Thoracic aorta (tissue), 2 donors: ENCODE results near the gene GNB1. TPM values are rescaled to one million over a fixed set of nuclear protein-coding genes. Genes with fewer than 3 reads are reported as not detected.
"Not testable (repeated sequence)": the region's sequence is repeated elsewhere in the genome, so short reads cannot be mapped to it uniquely, and the experiment has no call there.

Experiments used
- ATAC-seq: fragments of 150-250 bp; one replicate; pipeline ENCODE4 v1.8.0; 2017; ENCODE audit warnings: low read depth; ENCODE audit not compliant: insufficient number of reproducible peaks, low FRiP score
- DNase-seq: peaks from one replicate; pipeline ENCODE4 v3.0.0-alpha.2; 2020; ENCODE audit warnings: low spot score
- H3K27ac ChIP-seq, 2 donors: fragments of 200-600 bp; sonication (generic); 1 replicate in 1 of 2; 2 replicates in 1 of 2; pipeline ENCODE4 v1.5.1; 2016; ENCODE audit warnings: mild to moderate bottlenecking in 2 of 2, moderate library complexity in 2 of 2
- H3K27me3 ChIP-seq: fragments of 200-600 bp; sonication (generic); replicated peaks from 2 replicates; pipeline ENCODE4 v1.6.0; 2016; ENCODE audit warnings: mild to moderate bottlenecking; ENCODE audit not compliant: insufficient read depth
- H3K36me3 ChIP-seq: fragments of 200-600 bp; sonication (generic); one replicate; pipeline ENCODE4 v1.5.1; 2016
- H3K4me1 ChIP-seq, 2 donors: fragments of 200-600 bp; sonication (generic); 1 replicate in 1 of 2; 2 replicates in 1 of 2; pipeline versions ENCODE4 v1.5.1 to v1.6.0; 2016; ENCODE audit warnings: low read depth in 2 of 2, mild to moderate bottlenecking in 1 of 2; ENCODE audit not compliant: control insufficient read depth in 1 of 2
- H3K4me3 ChIP-seq: fragments of 200-600 bp; sonication (generic); 2 replicates; pipeline ENCODE4 v1.5.1; 2016; ENCODE audit warnings: mild to moderate bottlenecking
- H3K9me3 ChIP-seq: fragments of 200-600 bp; sonication (generic); 2 replicates; pipeline ENCODE4 v1.5.1; 2016
- total RNA-seq, 2 donors: library from RNA; depleted of rRNA; stranded (reverse); fragments of >200 nt; gene quantifications; one replicate each; pipeline versions ENCODE4 v1.1.0 to v1.2.3, GENCODE V29; 2016

The GNB1 gene
- total RNA-seq, 2 donors from 2014 or later: 169 to 200 TPM

- not testable (repeated sequence) for H3K27me3 ChIP-seq, H3K4me3 ChIP-seq, ATAC-seq, H3K27ac ChIP-seq, H3K4me1 ChIP-seq, H3K9me3 ChIP-seq, DNase-seq, H3K36me3 ChIP-seq
These were observed 153.0 kb downstream of the GNB1 start for GRCh38 chr1:1737675-1738590.

Other genes starting within 250 kb of the GNB1 start
- 10 to 100 TPM; 17.7 to 19.1 TPM for gene CDK11B, start 232.1 kb downstream of the GNB1 start, total RNA-seq
- gene SLC35E2B, start 198.3 kb downstream of the GNB1 start, total RNA-seq: 10 to 100 TPM; 37.2 to 48.3 TPM
- 10 to 100 TPM; 56.3 to 56.7 TPM for gene CDK11A, start 166.7 kb downstream of the GNB1 start, total RNA-seq
- gene NADK, start 112.6 kb downstream of the GNB1 start, total RNA-seq: 100 to 1,000 TPM in 1 of 2 donors, 10 to 100 TPM in 1; 91.9 to 110 TPM
- gene CALML6, start 24.2 kb upstream of the GNB1 start, total RNA-seq: not detected
- not detected for gene TMEM52, start 28.2 kb upstream of the GNB1 start, total RNA-seq
- not detected for gene CFAP74, start 112.7 kb upstream of the GNB1 start, total RNA-seq
- gene GABRD, start 128.3 kb upstream of the GNB1 start, total RNA-seq: not detected
- gene PRKCZ, start 159.3 kb upstream of the GNB1 start, total RNA-seq: under 1 TPM in 1 of 2 donors, not detected in 1; 0.68 TPM